ENCODE data around the gene GUK1. TPM values are rescaled to one million over a fixed set of nuclear protein-coding genes. Genes with fewer than 3 reads are reported as not detected.

The GUK1 gene
- total RNA-seq, 4 donors from 2014 or later: 234 to 504 (median 299) TPM

GRCh38 chr1:228144193-228144992, 4.3 kb downstream of the GUK1 start:
- no peak overlapping the region for H3K4me3 ChIP-seq
- H3K36me3 ChIP-seq: peaks cover 0 to 53% of the 10 kb centered on the region in 2 donors

GRCh38 chr1:228144993-228145343, 4.9 kb downstream of the GUK1 start:
- Histone ChIP-seq H3K4me1 (peaks cover 6 to 93% (median 57%) of the 10 kb centered on the region in 3 donors), H3K36me3 (peaks cover 0 to 53% of the 10 kb centered on the region in 2 donors)

More at GRCh38 chr1:228144193-228144992, 4.3 kb downstream of the GUK1 start:
- ATAC-seq: no peak
- TF ChIP-seq EP300 (IDR thresholded peaks at IDR 0.05): no peak
- no peak for TF ChIP-seq CTCF (IDR thresholded peaks at IDR 0.05)
- TF ChIP-seq POLR2AphosphoS5 (IDR thresholded peaks at IDR 0.05): no peak
- TF ChIP-seq POLR2A (IDR thresholded peaks at IDR 0.05): no peak
- H3K27ac ChIP-seq: no peak overlapping the region
- no peaks in the 10 kb centered on the region for H3K27me3 ChIP-seq
- no peaks in the 10 kb centered on the region for H3K9me3 ChIP-seq
- WGBS, 2 donors (ENCODE audit: low coverage in 1 of 2): 72% methylated on average over 4 of the region's 16 CpGs; no CpG with 5 or more reads in 1 of the 2 donors
- peaks cover 6 to 90% (median 51%) of the 10 kb centered on the region in 3 donors for H3K4me1 ChIP-seq

GRCh38 chr1:228145463-228146416, 5.7 kb downstream of the GUK1 start:
- no peak for ATAC-seq
- TF ChIP-seq POLR2AphosphoS5 (IDR thresholded peaks at IDR 0.05): no peak
- TF ChIP-seq CTCF (IDR thresholded peaks at IDR 0.05): no peak
- no peak for TF ChIP-seq EP300 (IDR thresholded peaks at IDR 0.05)
- no peak for TF ChIP-seq POLR2A (IDR thresholded peaks at IDR 0.05)
- peaks cover 6 to 98% (median 64%) of the 10 kb centered on the region in 3 donors for H3K4me1 ChIP-seq

More at GRCh38 chr1:228144993-228145343, 4.9 kb downstream of the GUK1 start:
- Histone ChIP-seq H3K9me3 (no peaks in the 10 kb centered on the region), H3K27me3 (no peaks in the 10 kb centered on the region), H3K4me3 (no peak overlapping the region), H3K27ac (peak overlapping the region in 1 of 4 donors; percentile 7)
- TF ChIP-seq POLR2A (IDR thresholded peaks at IDR 0.05) (no peak), CTCF (IDR thresholded peaks at IDR 0.05) (no peak)
- no CpG with 5 or more reads among the region's 8 CpGs for WGBS, 2 donors (ENCODE audit: low coverage in 1 of 2)
- ATAC-seq: no peak

GRCh38 chr1:228146417-228147150, 6.5 kb downstream of the GUK1 start:
- Histone ChIP-seq H3K36me3 (peaks cover 0 to 51% of the 10 kb centered on the region in 2 donors), H3K9me3 (no peaks in the 10 kb centered on the region), H3K27ac (no peak overlapping the region), H3K4me3 (no peak overlapping the region), H3K4me1 (peaks cover 12 to 98% (median 65%) of the 10 kb centered on the region in 3 donors), H3K27me3 (no peaks in the 10 kb centered on the region)
- 95% methylated on average over 4 of the region's 18 CpGs; no CpG with 5 or more reads in 1 of the 2 donors for WGBS, 2 donors (ENCODE audit: low coverage in 1 of 2)
- no peak for ATAC-seq
- no peak for TF ChIP-seq POLR2A (IDR thresholded peaks at IDR 0.05)
- no peak for TF ChIP-seq CTCF (IDR thresholded peaks at IDR 0.05)
- TF ChIP-seq EP300 (IDR thresholded peaks at IDR 0.05): no peak
- TF ChIP-seq POLR2AphosphoS5 (IDR thresholded peaks at IDR 0.05): no peak

More at GRCh38 chr1:228145463-228146416, 5.7 kb downstream of the GUK1 start:
- H3K27ac ChIP-seq: peak overlapping the region in 1 of 4 donors; percentile 7
- 80 to 94% methylated on average over 2 to 3 of the region's 31 CpGs for WGBS, 2 donors (ENCODE audit: low coverage in 1 of 2)
- H3K4me3 ChIP-seq: no peak overlapping the region
- H3K27me3 ChIP-seq: no peaks in the 10 kb centered on the region
- peaks cover 0 to 53% of the 10 kb centered on the region in 2 donors for H3K36me3 ChIP-seq
- H3K9me3 ChIP-seq: no peaks in the 10 kb centered on the region

All from gastroesophageal sphincter (tissue), 4 donors.